ENCODE results near the gene DUSP22. TPM values are rescaled to one million over a fixed set of nuclear protein-coding genes. Genes with fewer than 3 reads are reported as not detected.

DUSP22 gene
- total RNA-seq, 1 experiment from 2014 or later = 25.0 TPM

GRCh38 chr6:392441-393390 is 100.4 kb downstream of the DUSP22 start:
- H3K4me2 ChIP-seq (ENCODE audit: insufficient read depth, insufficient read length, low read length) = peak overlapping the region; percentile 67
- H3K9me3 ChIP-seq (ENCODE audit: control insufficient read depth, low read depth, low read length) = no peaks in the 10 kb centered on the region
- no peak overlapping the region for H4K5ac ChIP-seq (ENCODE audit: insufficient read length, low read depth, low read length)
- H3K4ac ChIP-seq (ENCODE audit: low read depth, low read length) = no peak overlapping the region
- no peak overlapping the region for H3T11ph ChIP-seq (ENCODE audit: low read length)
- H3K4me1 Mint-ChIP-seq = peaks cover 6 to 11% of the 10 kb centered on the region in 2 experiments
- no peak overlapping the region for H3K27ac ChIP-seq (ENCODE audit: insufficient read length, low read depth, low read length)
- H2BK20ac ChIP-seq (ENCODE audit: low read depth, low read length, poor library complexity, severe bottlenecking) = no peak overlapping the region
- H4K20me1 ChIP-seq (ENCODE audit: control insufficient read depth, insufficient read depth, insufficient read length) = no peaks in the 10 kb centered on the region
- no peak overlapping the region; the same call in 1 of the 2 replicates for H2BK15ac ChIP-seq (ENCODE audit: low read depth, low read length)
- H3K23me2 ChIP-seq (ENCODE audit: insufficient read length, low read depth, low read length, poor library complexity, severe bottlenecking) = peaks cover 20% of the 10 kb centered on the region
- no peak overlapping the region; the same call in 1 of the 2 replicates for H3K14ac ChIP-seq (ENCODE audit: insufficient read depth, low read length)
- H4K91ac ChIP-seq (ENCODE audit: insufficient read length, low read depth, low read length) = no peak overlapping the region
- TF ChIP-seq, protein P1, sequence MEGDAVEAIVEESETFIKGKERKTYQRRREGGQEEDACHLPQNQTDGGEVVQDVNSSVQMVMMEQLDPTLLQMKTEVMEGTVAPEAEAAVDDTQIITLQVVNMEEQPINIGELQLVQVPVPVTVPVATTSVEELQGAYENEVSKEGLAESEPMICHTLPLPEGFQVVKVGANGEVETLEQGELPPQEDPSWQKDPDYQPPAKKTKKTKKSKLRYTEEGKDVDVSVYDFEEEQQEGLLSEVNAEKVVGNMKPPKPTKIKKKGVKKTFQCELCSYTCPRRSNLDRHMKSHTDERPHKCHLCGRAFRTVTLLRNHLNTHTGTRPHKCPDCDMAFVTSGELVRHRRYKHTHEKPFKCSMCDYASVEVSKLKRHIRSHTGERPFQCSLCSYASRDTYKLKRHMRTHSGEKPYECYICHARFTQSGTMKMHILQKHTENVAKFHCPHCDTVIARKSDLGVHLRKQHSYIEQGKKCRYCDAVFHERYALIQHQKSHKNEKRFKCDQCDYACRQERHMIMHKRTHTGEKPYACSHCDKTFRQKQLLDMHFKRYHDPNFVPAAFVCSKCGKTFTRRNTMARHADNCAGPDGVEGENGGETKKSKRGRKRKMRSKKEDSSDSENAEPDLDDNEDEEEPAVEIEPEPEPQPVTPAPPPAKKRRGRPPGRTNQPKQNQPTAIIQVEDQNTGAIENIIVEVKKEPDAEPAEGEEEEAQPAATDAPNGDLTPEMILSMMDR (conservative IDR thresholded peaks at IDR 0.05) = no peak
- H3K4me1 ChIP-seq (ENCODE audit: insufficient read depth, low read length) = no peaks in the 10 kb centered on the region
- H3K79me2 ChIP-seq (ENCODE audit: insufficient read depth, low read length) = no peaks in the 10 kb centered on the region
- no peak overlapping the region for H2BK120ac ChIP-seq (ENCODE audit: low read depth, low read length, poor library complexity, severe bottlenecking)
- DNase-seq = no peak
- peaks cover 33% of the 10 kb centered on the region; the same call in 1 of the 2 replicates for H3K27me3 ChIP-seq (ENCODE audit: insufficient read depth, low read length)
- no peak overlapping the region for H3K9ac ChIP-seq (ENCODE audit: extremely low read depth, insufficient read length, low read length)
- H3K23ac ChIP-seq (ENCODE audit: insufficient read length, low read depth, low read length) = no peak overlapping the region
- no peak overlapping the region for H2AFZ ChIP-seq (ENCODE audit: low read length)
- H3K9me3 Mint-ChIP-seq = peaks cover 3 to 4% of the 10 kb centered on the region in 2 experiments; a peak in 4 of 5 replicates
- WGBS (ENCODE audit: extremely low coverage, insufficient read length, low lambda C conversion rate) = no CpG with 5 or more reads among the region's 108 CpGs
- peaks cover 93% of the 10 kb centered on the region for H3K27me3 Mint-ChIP-seq (ENCODE audit: low read depth)
- H2BK5ac ChIP-seq (ENCODE audit: insufficient read length, low read length) = no peak overlapping the region
- H3K27ac Mint-ChIP-seq = no peak overlapping the region
- no peak overlapping the region for H3K56ac ChIP-seq (ENCODE audit: insufficient read length, low read depth, low read length)
- no peak overlapping the region for H2BK12ac ChIP-seq (ENCODE audit: insufficient read length, low read depth, low read length)
- no peak overlapping the region for H4K8ac ChIP-seq (replicated peaks; ENCODE audit: insufficient read length, low read depth, low read length)
- H3K18ac ChIP-seq (ENCODE audit: insufficient read length, low read depth, low read length) = peak overlapping the region; percentile 14
- no peak overlapping the region for H2AK5ac ChIP-seq (ENCODE audit: insufficient read length, low read length)
- H3K4me3 Mint-ChIP-seq = peak overlapping the region; percentile 63 to 89
- no peaks in the 10 kb centered on the region; a peak in 1 of 7 replicates for H3K36me3 Mint-ChIP-seq (ENCODE audit: insufficient read depth in 1 of 3, low read depth in 3 of 3)
- no peaks in the 10 kb centered on the region for H3K79me1 ChIP-seq (ENCODE audit: insufficient read depth, low read depth, low read length, poor library complexity, severe bottlenecking)

All from H9 (cell line).